GM20000 (cell line): Measurements from ENCODE around the gene KRT84.

Source experiments
- DNase-seq: peaks from one replicate; pipeline ENCODE4 v3.0.0; 2012; ENCODE audit warnings: low spot score
- TF ChIP-seq, protein P1 (sequence below): IDR thresholded peaks from 2 replicates; pipeline ENCODE4 v1.5.1; 2012; ENCODE audit warnings: mild to moderate bottlenecking, control low read depth; ENCODE audit errors: extremely low read depth, missing control alignments

Gene KRT84

GRCh38 chr12:52407918-52408317 lies 22.5 kb upstream of the KRT84 start:
- TF ChIP-seq, protein P1, sequence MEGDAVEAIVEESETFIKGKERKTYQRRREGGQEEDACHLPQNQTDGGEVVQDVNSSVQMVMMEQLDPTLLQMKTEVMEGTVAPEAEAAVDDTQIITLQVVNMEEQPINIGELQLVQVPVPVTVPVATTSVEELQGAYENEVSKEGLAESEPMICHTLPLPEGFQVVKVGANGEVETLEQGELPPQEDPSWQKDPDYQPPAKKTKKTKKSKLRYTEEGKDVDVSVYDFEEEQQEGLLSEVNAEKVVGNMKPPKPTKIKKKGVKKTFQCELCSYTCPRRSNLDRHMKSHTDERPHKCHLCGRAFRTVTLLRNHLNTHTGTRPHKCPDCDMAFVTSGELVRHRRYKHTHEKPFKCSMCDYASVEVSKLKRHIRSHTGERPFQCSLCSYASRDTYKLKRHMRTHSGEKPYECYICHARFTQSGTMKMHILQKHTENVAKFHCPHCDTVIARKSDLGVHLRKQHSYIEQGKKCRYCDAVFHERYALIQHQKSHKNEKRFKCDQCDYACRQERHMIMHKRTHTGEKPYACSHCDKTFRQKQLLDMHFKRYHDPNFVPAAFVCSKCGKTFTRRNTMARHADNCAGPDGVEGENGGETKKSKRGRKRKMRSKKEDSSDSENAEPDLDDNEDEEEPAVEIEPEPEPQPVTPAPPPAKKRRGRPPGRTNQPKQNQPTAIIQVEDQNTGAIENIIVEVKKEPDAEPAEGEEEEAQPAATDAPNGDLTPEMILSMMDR = no peak
- no peak for DNase-seq

GRCh38 chr12:52405922-52406385 lies 20.5 kb upstream of the KRT84 start, which contains the start of gene KRT82:
Gene KRT82, minus strand, starts transcription at chr12:52406335. Its CDS starts 58 bp downstream, at chr12:52406277.
- DNase-seq = no peak
- TF ChIP-seq, protein P1 = no peak

DNA sequence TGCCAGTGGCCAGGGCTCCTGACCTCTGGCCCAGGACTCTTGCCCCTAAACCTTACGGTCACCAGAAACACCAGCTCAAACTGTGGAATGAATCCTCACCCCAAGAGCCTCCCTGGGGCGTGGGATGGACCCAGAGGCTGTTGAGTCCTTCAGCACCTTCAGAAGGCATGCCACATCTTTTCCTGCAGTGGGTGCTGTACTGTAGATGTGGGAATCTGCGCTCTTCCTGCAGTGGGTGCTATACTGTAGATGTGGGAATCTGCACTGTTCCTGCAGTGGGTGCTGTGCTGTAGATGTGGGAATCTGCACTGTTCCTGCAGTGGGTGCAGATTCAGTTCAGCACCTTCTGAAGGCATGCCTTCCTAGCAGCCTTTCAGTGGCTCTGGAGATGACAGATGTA lies 19.5 kb upstream of the KRT84 start:
- DNase-seq = no peak
- TF ChIP-seq, protein P1 = no peak

- DNase-seq = no peak
- TF ChIP-seq, protein P1 = no peak
These were observed 18.1 kb upstream of the KRT84 start for GRCh38 chr12:52403561-52403960.

DNA sequence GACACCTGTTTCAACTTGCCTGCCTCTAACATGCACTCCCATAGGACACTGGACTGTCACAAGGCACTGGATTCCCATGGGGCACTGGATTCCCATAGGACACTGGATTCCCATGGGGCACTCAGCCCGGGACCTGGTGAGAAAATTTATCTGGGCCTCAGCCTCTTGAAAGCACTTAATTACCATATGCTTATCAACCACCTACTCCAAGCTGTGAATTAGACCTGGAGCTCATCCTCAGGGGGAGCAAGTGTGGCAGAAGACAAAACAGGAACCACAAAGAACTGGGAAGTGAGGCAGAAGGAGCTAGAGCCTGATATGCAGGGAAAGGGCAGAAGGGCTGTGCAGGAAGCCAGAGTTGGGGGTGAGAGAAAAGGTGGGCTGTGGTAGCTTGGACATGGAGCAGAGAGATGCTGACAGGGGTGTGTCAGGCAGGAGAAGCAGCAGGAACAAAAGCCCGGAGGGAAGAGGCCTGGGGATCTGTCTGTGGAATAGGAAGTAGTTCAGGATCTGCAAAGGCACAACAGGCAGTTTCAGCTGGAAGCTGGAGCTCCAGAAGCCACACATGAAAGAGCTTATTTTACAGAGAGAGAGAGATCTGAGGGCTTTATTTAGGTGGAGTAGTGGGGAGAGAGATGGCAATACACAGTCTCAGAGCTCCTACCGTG lies 17.6 kb upstream of the KRT84 start:
- no peak for DNase-seq
- TF ChIP-seq, protein P1 = no peak

DNA sequence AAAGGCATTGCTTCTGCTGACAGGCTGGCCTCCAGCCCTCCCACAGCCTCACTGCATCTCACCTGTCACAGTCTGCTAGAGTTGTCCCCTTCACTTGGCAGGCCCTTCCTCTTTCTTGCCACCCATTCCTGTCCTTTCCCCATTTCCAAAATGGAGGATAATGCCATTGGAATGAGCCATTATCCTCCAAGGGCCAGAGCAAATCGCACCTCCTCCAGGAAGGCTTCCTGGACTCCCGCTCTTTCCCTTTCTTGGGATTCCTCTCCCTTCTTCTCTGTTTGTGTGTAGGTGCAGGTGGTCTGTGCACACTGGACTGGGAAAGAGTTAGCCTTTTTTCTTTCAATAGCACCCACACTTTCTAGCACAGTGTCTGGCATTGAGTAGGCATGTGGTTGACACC lies 16.9 kb upstream of the KRT84 start:
- TF ChIP-seq, protein P1 = no peak
- DNase-seq = no peak

- TF ChIP-seq, protein P1 = no peak
- DNase-seq = no peak
These were observed 16.5 kb upstream of the KRT84 start for GRCh38 chr12:52401926-52402325.
